ENCODE results near the gene NTM.

Gene NTM

DNA sequence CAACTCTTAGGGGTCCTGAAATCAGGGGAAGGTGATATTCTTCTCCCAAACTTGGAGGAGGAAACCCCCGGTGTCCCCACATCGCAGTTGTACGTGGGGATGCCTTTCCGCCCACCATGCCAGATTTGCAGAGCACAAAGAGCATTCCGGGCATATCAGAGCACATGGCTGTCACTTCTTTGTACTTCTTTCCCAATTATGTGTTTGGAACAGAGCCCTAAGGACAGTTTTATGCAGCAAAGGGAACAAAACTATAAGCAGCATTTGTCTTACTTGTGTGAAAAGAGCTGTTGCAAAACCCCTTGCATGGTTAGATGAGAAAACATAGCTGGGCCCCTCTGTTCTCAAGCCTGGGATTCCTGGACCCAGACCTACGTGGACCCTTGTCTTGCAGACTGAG, 41.2 kb downstream of the NTM start:
- no peak overlapping the region for H3K4me2 ChIP-seq (ENCODE audit: low read length)

DNA sequence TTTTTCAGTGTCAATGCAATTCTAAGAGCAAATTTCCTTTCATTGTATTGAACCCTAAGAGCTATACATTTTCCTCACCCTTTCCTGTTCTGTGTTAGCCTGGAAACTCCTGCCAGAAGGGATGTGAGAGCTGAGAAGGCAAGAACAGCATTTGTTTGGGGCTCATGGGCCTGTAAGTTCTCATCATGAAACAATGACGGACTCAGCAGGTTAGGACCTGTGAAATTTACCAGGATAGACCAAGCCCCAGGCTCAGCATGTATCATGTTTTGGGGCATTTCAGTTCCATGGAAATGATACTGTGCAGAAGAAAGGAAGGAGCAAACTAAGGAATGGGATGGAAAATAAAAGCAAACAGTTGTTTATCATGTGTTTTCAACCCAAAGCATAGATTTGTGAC, 41.6 kb downstream of the NTM start:
- Histone ChIP-seq H3K9ac (ENCODE audit: low read length) (no peak overlapping the region), H3K79me2 (ENCODE audit: low read length) (no peaks in the 10 kb centered on the region), H3K27ac (ENCODE audit: low read length) (no peak overlapping the region), H2AFZ (ENCODE audit: low read depth, low read length) (no peak overlapping the region), H3K4me3 (ENCODE audit: low read length) (no peak overlapping the region), H3K4me1 (ENCODE audit: low read length) (peaks cover 9% of the 10 kb centered on the region; the same call in 1 of the 2 replicates), H3K36me3 (replicated peaks; ENCODE audit: low read depth, low read length) (no peaks in the 10 kb centered on the region), H3K27me3 (ENCODE audit: low read depth, low read length) (peaks cover 6% of the 10 kb centered on the region), H3K4me2 (ENCODE audit: low read length) (no peak overlapping the region), H3K9me3 (ENCODE audit: insufficient read depth, low read length) (no peaks in the 10 kb centered on the region), H4K20me1 (ENCODE audit: insufficient read depth, low read length) (no peaks in the 10 kb centered on the region)
- no peak for TF ChIP-seq EZH2phosphoT487 (IDR thresholded peaks at IDR 0.05; ENCODE audit: low read depth)
- TF ChIP-seq, protein P1, sequence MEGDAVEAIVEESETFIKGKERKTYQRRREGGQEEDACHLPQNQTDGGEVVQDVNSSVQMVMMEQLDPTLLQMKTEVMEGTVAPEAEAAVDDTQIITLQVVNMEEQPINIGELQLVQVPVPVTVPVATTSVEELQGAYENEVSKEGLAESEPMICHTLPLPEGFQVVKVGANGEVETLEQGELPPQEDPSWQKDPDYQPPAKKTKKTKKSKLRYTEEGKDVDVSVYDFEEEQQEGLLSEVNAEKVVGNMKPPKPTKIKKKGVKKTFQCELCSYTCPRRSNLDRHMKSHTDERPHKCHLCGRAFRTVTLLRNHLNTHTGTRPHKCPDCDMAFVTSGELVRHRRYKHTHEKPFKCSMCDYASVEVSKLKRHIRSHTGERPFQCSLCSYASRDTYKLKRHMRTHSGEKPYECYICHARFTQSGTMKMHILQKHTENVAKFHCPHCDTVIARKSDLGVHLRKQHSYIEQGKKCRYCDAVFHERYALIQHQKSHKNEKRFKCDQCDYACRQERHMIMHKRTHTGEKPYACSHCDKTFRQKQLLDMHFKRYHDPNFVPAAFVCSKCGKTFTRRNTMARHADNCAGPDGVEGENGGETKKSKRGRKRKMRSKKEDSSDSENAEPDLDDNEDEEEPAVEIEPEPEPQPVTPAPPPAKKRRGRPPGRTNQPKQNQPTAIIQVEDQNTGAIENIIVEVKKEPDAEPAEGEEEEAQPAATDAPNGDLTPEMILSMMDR (IDR thresholded peaks at IDR 0.05; ENCODE audit: low read depth, low read length), result no peak

More for the DNA sequence above, 41.2 kb downstream of the NTM start:
- Histone ChIP-seq H3K4me3 (ENCODE audit: low read length) (no peak overlapping the region), H3K36me3 (replicated peaks; ENCODE audit: low read depth, low read length) (no peaks in the 10 kb centered on the region), H3K4me1 (ENCODE audit: low read length) (peaks cover 9% of the 10 kb centered on the region; the same call in 1 of the 2 replicates), H3K79me2 (ENCODE audit: low read length) (no peaks in the 10 kb centered on the region), H4K20me1 (ENCODE audit: insufficient read depth, low read length) (no peaks in the 10 kb centered on the region), H3K27me3 (ENCODE audit: low read depth, low read length) (peaks cover 9% of the 10 kb centered on the region), H2AFZ (ENCODE audit: low read depth, low read length) (no peak overlapping the region), H3K9me3 (ENCODE audit: insufficient read depth, low read length) (no peaks in the 10 kb centered on the region), H3K9ac (ENCODE audit: low read length) (no peak overlapping the region), H3K27ac (ENCODE audit: low read length) (no peak overlapping the region)
- TF ChIP-seq, protein P1 (IDR thresholded peaks at IDR 0.05; ENCODE audit: low read depth, low read length), result no peak
- no peak for TF ChIP-seq EZH2phosphoT487 (IDR thresholded peaks at IDR 0.05; ENCODE audit: low read depth)

DNA sequence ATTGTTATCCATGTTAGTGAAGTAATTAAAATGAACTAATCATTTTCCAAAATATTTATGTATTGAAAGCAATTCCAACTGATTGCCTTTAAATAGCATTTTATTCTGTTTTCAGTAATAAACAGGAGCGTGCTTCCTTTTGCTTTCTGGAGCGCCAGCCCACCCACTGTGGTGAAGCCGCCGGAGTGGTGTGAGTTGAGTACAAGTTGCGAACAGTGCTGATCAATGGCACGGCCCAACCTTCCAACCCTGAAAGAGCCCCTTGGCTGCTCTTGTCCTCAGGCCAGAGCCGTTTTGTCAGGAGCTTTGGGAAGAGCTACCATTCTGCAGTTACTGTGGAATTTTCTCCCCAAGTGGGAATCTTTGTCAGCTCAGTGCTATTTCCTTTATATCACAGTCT, 42.8 kb downstream of the NTM start:
- no peak overlapping the region for H3K4me3 ChIP-seq (ENCODE audit: low read length)
- peaks cover 7% of the 10 kb centered on the region; the same call in 1 of the 2 replicates for H3K4me1 ChIP-seq (ENCODE audit: low read length)
- H2AFZ ChIP-seq (ENCODE audit: low read depth, low read length), result no peak overlapping the region
- H3K27me3 ChIP-seq (ENCODE audit: low read depth, low read length), result peaks cover 9% of the 10 kb centered on the region
- no peak overlapping the region for H3K9ac ChIP-seq (ENCODE audit: low read length)
- no peak for TF ChIP-seq EZH2phosphoT487 (IDR thresholded peaks at IDR 0.05; ENCODE audit: low read depth)
- TF ChIP-seq, protein P1 (IDR thresholded peaks at IDR 0.05; ENCODE audit: low read depth, low read length), result no peak
- no peaks in the 10 kb centered on the region for H3K9me3 ChIP-seq (ENCODE audit: insufficient read depth, low read length)
- no peaks in the 10 kb centered on the region for H3K36me3 ChIP-seq (replicated peaks; ENCODE audit: low read depth, low read length)
- H3K4me2 ChIP-seq (ENCODE audit: low read length), result no peak overlapping the region
- no peaks in the 10 kb centered on the region for H3K79me2 ChIP-seq (ENCODE audit: low read length)
- no peaks in the 10 kb centered on the region for H4K20me1 ChIP-seq (ENCODE audit: insufficient read depth, low read length)
- no peak overlapping the region for H3K27ac ChIP-seq (ENCODE audit: low read length)

DNA sequence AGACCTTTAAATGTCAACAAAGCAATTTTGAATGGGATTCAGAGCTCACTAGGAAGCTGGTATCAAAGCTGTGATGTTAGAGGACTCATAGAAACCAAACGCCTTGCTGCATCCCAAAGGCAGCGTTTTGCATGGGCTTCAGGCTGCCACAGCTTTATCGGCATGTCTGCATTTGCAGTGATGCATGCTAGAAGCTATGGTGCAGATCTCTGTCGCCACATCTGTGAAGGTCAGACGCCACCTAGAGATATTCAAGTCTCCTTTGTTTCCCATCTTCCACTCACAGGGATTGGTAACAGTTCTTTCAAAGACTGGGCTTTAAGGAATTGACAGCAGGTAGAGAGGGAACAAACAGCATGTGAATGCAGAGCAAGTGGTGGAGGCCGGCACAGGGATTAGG, 47.8 kb downstream of the NTM start:
- H3K9me3 ChIP-seq (ENCODE audit: insufficient read depth, low read length), result no peaks in the 10 kb centered on the region
- no peaks in the 10 kb centered on the region for H3K79me2 ChIP-seq (ENCODE audit: low read length)
- H3K27ac ChIP-seq (ENCODE audit: low read length), result no peak overlapping the region
- H2AFZ ChIP-seq (ENCODE audit: low read depth, low read length), result no peak overlapping the region
- H3K27me3 ChIP-seq (ENCODE audit: low read depth, low read length), result peaks cover 14% of the 10 kb centered on the region
- no peaks in the 10 kb centered on the region for H4K20me1 ChIP-seq (ENCODE audit: insufficient read depth, low read length)
- H3K4me2 ChIP-seq (ENCODE audit: low read length), result no peak overlapping the region
- H3K4me1 ChIP-seq (ENCODE audit: low read length), result no peaks in the 10 kb centered on the region
- no peak overlapping the region for H3K9ac ChIP-seq (ENCODE audit: low read length)
- no peak overlapping the region for H3K4me3 ChIP-seq (ENCODE audit: low read length)
- no peaks in the 10 kb centered on the region for H3K36me3 ChIP-seq (replicated peaks; ENCODE audit: low read depth, low read length)
- TF ChIP-seq, protein P1 (IDR thresholded peaks at IDR 0.05; ENCODE audit: low read depth, low read length), result no peak
- no peak for TF ChIP-seq EZH2phosphoT487 (IDR thresholded peaks at IDR 0.05; ENCODE audit: low read depth)

Data from OCI-LY3 (cell line).